Heart right ventricle (tissue), 16 donors: ENCODE measurements around the gene PLD1. TPM values are rescaled to one million over a fixed set of nuclear protein-coding genes. Genes with fewer than 3 reads are reported as not detected.
A peak's percentile ranks its signal among the peaks of the same experiment; 100 is the strongest.

Experiments used
- ATAC-seq, 8 donors: fragments of 200-7000 bp; cut with Tn5 transposase; one replicate each; pipeline ENCODE4 v1.9.1; 2020; ENCODE audit warnings: mild to moderate bottlenecking in 8 of 8, moderate library complexity in 8 of 8, moderate number of reproducible peaks in 1 of 8
- DNase-seq, 2 donors: peaks; one replicate each; pipeline ENCODE4 v3.0.0-alpha.2; 2020
- H3K27ac ChIP-seq, 10 donors: fragments of 200-600 bp; sonication (generic) in 2 of 10; one replicate each; pipeline versions ENCODE4 v1.5.0 to v1.8.0; 2020 to 2022; ENCODE audit warnings: mild to moderate bottlenecking in 3 of 10
- H3K27me3 ChIP-seq, 7 donors: fragments of 200-600 bp; one replicate each; pipeline ENCODE4 v1.8.0; 2021 to 2022; ENCODE audit warnings: mild to moderate bottlenecking in 2 of 7
- H3K36me3 ChIP-seq, 9 donors: fragments of 200-600 bp; sonication (generic) in 1 of 9; one replicate each; pipeline versions ENCODE4 v1.5.0 to v1.8.0; 2020 to 2022; ENCODE audit warnings: mild to moderate bottlenecking in 2 of 9
- H3K4me1 ChIP-seq, 9 donors: fragments of 200-600 bp; sonication (generic) in 1 of 9; one replicate each; pipeline versions ENCODE4 v1.5.0 to v1.8.0; 2020 to 2022; ENCODE audit warnings: mild to moderate bottlenecking in 4 of 9
- H3K4me3 ChIP-seq, 10 donors: fragments of 200-600 bp; sonication (generic) in 2 of 10; one replicate each; pipeline versions ENCODE4 v1.5.0 to v1.8.0; 2020 to 2022; ENCODE audit warnings: mild to moderate bottlenecking in 7 of 10, moderate library complexity in 2 of 10
- H3K9me3 ChIP-seq, 11 donors: fragments of 200-600 bp in 10 of 11; sonication (generic) in 2 of 11; one replicate each; pipeline versions ENCODE4 v1.5.0 to v1.8.0; 2013 to 2022; ENCODE audit warnings: mild to moderate bottlenecking in 2 of 11, control low read depth in 1 of 11, moderate library complexity in 1 of 11
- WGBS, 2 donors: extraction: QIAGEN DNeasy Blood & Tissue Kit; methylation state at CpG; one replicate each; pipeline ENCODE4 v1.1.7; 2013; ENCODE audit warnings: inconsistent platforms in 1 of 2; 5-methylcytosine and 5-hydroxymethylcytosine counted together
- intact Hi-C, 10 donors: fragments of 100-400 bp; cut with DNase I; formaldehyde crosslinking; loops; one replicate each; pipeline versions ENCODE4 v1.11.1 to v1.14.2; 2022
- polyA plus RNA-seq, 2 donors: library from polyadenylated mRNA; stranded (reverse); fragments of 200-250 nt; gene quantifications; one replicate each; pipeline ENCODE4 v1.2.3, GENCODE V29; 2013
- total RNA-seq, 10 donors: library from RNA; stranded (reverse); fragmentation: NEBNext Ultra II Directional in 3 of 10; extraction: Animal tissue kit (Norgen Biotek cat#: 25700) in 3 of 10; gene quantifications; one replicate each; pipeline versions ENCODE4 v1.2.1 to v1.2.4, GENCODE V29; 2021 to 2023
- TF ChIP-seq, protein P1 (sequence below), 9 donors: fragments of 200-600 bp; sonication (generic) in 2 of 9; IDR thresholded peaks; one replicate each; pipeline versions ENCODE4 v1.5.0 to v1.8.0; 2021 to 2022; ENCODE audit warnings: antibody characterized with exemption in 9 of 9, mild to moderate bottlenecking in 5 of 9, moderate library complexity in 1 of 9
- donor health status: Arrhythmogenic right ventricular cardiomyopathy.
- donor health status: ischemic (EF 13 %, LVEDD 7.1; RV severe dilation, severe dysfunction).
- donor health status: healthy with polysubstance abuse.
- donor health status: DM: no; HTN: yes; CAD: no.
- donor health status: DM: no; HTN: no; CAD: no.
- donor health status: ischemic (EF 25% LVEDD 6.9; RV normal size, moderate dysfunction).
- donor health status: ischemic (EF 25% LVEDD 5.7; RV mildly dilated, moderate dysfunction).
- donor health status: healthy.
- donor health status: DM: yes; HTN: yes; CAD: no.
- donor health status: Ischemic cardiomyopathy.
- donor health status: ischemic (EF 35%, LVEDD 5.7; RV mildly dilated, moderate dysfunction).
- donor health status: nonischemic (EF 11% LVEDD 7.7; RV severe dilation, severe dysfunction).
- donor health status: DM: yes; HTN: yes; CAD: no.
- donor health status: PGD.
- donor health status: ischemic (EF 29% LVEDD 5.4; RV normal size, mild dysfunction).
- donor health status: nonischemic (EF 23%, LVEDD 6.1; RV moderate dilation, normal function).

Gene PLD1
- total and polyA plus RNA-seq, 12 donors: 10.5 to 83.3 (median 62.9) TPM

- 42 to 61% methylated on average over 5 of the region's 5 CpGs for WGBS, 2 donors
- no peaks in the 10 kb centered on the region for H3K27me3 ChIP-seq
- no peaks in the 10 kb centered on the region for H3K9me3 ChIP-seq
- no peak for DNase-seq
- H3K36me3 ChIP-seq: no peaks in the 10 kb centered on the region
- TF ChIP-seq, protein P1, sequence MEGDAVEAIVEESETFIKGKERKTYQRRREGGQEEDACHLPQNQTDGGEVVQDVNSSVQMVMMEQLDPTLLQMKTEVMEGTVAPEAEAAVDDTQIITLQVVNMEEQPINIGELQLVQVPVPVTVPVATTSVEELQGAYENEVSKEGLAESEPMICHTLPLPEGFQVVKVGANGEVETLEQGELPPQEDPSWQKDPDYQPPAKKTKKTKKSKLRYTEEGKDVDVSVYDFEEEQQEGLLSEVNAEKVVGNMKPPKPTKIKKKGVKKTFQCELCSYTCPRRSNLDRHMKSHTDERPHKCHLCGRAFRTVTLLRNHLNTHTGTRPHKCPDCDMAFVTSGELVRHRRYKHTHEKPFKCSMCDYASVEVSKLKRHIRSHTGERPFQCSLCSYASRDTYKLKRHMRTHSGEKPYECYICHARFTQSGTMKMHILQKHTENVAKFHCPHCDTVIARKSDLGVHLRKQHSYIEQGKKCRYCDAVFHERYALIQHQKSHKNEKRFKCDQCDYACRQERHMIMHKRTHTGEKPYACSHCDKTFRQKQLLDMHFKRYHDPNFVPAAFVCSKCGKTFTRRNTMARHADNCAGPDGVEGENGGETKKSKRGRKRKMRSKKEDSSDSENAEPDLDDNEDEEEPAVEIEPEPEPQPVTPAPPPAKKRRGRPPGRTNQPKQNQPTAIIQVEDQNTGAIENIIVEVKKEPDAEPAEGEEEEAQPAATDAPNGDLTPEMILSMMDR (IDR thresholded peaks at IDR 0.05): no peak
- H3K27ac ChIP-seq: peak within 1 kb of the TSS in 8 of 10 donors; percentile 9 to 75 (median 54)
- H3K4me1 ChIP-seq: peaks cover 0 to 54% (median 36%) of the 10 kb centered on the region in 9 donors
- H3K4me3 ChIP-seq: no peak within 1 kb of the TSS
- intact Hi-C loops: loop anchor here in 1 of 10 donors (10.0 kb wide), 1 partner anchor 192 kb away; the partner anchor contains the start of gene FNDC3B
- peak in 5 of 8 donors; percentile 34 to 63 (median 52) for ATAC-seq
These were observed 32.7 kb upstream of the PLD1 start, which contains the start of gene TMEM212 for GRCh38 chr3:171842864-171843518. Gene TMEM212 (plus strand): TSS chr3:171843349. CDS start chr3:171843384, 35 bp downstream.

DNA sequence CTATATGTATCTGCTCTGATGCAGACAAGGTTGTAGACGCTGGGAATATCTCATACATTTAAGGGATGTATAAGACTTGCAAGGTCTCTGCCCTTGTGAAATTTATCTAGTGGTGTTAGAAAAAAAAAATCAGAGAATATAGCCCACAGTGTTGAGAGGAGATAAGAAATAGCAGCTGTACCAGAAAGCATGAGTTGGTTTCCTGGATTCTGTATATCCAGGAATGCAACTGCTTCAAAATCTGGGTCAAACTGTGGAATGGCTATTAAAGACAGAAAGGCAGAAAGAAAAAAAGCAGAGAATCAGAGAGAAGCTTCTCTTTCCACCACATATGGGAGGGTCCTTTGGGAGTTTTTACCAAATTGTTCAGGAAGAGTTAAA is 31.3 kb upstream of the PLD1 start:
- Histone ChIP-seq H3K4me3 (no peak overlapping the region), H3K9me3 (no peaks in the 10 kb centered on the region), H3K36me3 (no peaks in the 10 kb centered on the region), H3K4me1 (peaks cover 3 to 60% (median 41%) of the 10 kb centered on the region in 9 donors), H3K27me3 (no peaks in the 10 kb centered on the region), H3K27ac (peak overlapping the region in 1 of 10 donors; percentile 51)
- ATAC-seq (no peak), DNase-seq (no peak)
- intact Hi-C loops: loop anchor here in 1 of 10 donors (10.0 kb wide), 1 partner anchor 193 kb away; the partner anchor contains the start of gene FNDC3B
- WGBS, 2 donors: 76 to 78% methylated on average over 1 of the region's 1 CpG
- TF ChIP-seq, protein P1 (IDR thresholded peaks at IDR 0.05): no peak

DNA sequence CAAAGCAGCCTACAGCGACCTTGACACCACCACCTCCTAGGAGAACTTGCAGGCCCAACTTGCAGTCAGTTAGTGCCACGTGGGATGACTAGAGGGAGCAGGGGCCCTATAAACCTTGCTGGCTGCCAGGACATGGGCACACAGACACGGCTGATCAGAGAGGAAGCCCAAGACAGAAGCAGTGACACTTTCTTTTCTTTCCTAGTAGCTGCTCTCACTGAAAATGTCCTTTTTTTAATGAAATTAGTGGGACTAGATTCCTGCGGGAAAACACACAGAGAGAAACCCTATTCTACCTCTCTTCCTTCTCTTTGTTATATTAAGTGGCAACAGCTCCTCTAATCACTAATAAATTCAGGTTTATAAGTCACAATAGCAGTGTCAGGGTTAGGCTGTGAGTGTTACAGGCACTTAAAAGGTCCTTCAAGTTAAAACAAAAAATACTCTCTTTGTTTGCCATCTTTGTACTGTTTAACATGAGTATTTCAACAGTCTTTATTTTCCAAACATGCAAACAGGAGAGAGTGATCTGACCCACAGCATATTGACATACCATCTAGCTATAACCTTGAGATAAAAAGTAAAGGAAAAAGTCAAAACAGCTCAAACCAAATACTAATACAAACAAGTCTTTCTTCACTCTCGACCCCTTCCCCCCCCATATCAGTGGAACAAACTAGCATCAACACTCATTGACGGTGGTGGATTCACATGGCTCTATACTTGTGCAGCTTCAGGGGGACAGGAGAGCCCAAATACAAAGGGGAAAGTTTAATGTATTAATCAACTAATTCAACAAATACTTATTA is 30.7 kb upstream of the PLD1 start:
- H3K4me1 ChIP-seq: peaks cover 3 to 61% (median 43%) of the 10 kb centered on the region in 9 donors
- H3K27ac ChIP-seq: no peak overlapping the region
- ATAC-seq (no peak), DNase-seq (no peak)
- H3K36me3 ChIP-seq: no peaks in the 10 kb centered on the region
- no peaks in the 10 kb centered on the region for H3K27me3 ChIP-seq
- H3K9me3 ChIP-seq: no peaks in the 10 kb centered on the region
- TF ChIP-seq, protein P1 (IDR thresholded peaks at IDR 0.05): no peak
- intact Hi-C loops: loop anchor here in 1 of 10 donors (10.0 kb wide), 1 partner anchor 194 kb away; the partner anchor contains the start of gene FNDC3B
- H3K4me3 ChIP-seq: no peak overlapping the region
- WGBS, 2 donors: 67 to 69% methylated on average over 6 of the region's 6 CpGs

- intact Hi-C loops: loop anchor here in 1 of 10 donors (10.0 kb wide), 1 partner anchor 194 kb away; the partner anchor contains the start of gene FNDC3B
- DNase-seq (no peak), ATAC-seq (no peak)
- Histone ChIP-seq H3K4me1 (peaks cover 3 to 65% (median 44%) of the 10 kb centered on the region in 9 donors), H3K27ac (no peak overlapping the region), H3K36me3 (no peaks in the 10 kb centered on the region), H3K27me3 (no peaks in the 10 kb centered on the region), H3K4me3 (no peak overlapping the region), H3K9me3 (no peaks in the 10 kb centered on the region)
- TF ChIP-seq, protein P1 (IDR thresholded peaks at IDR 0.05): no peak
- 93 to 98% methylated on average over 2 of the region's 2 CpGs for WGBS, 2 donors
These were observed 30.1 kb upstream of the PLD1 start for GRCh38 chr3:171840445-171840810.
